Dermis blood vessel endothelial cell (primary cell): ENCODE data around the gene ZKSCAN5. TPM values are rescaled to one million over a fixed set of nuclear protein-coding genes. Genes with fewer than 3 reads are reported as not detected.
"Not testable (repeated sequence)": the region's sequence is repeated elsewhere in the genome, so short reads cannot be mapped to it uniquely, and the experiment has no call there.

ENCODE experiments used
- DNase-seq: peaks from one replicate; pipeline ENCODE4 v3.0.0; 2010
- total RNA-seq: library from RNA; depleted of rRNA; stranded (reverse); fragments of >200 nt; gene quantifications from 2 replicates; pipeline ENCODE4 v1.2.3, GENCODE V29; 2014

Gene ZKSCAN5
- total RNA-seq, 1 donor from 2014 or later = 11.2 TPM

- no peak for DNase-seq
Observed at GRCh38 chr7:99554939-99555338, 50.5 kb downstream of the ZKSCAN5 start.

GRCh38 chr7:99557196-99557607, 52.7 kb downstream of the ZKSCAN5 start:
- peak; percentile 24 for DNase-seq

GRCh38 chr7:99557940-99558305, 53.5 kb downstream of the ZKSCAN5 start:
- DNase-seq = no peak

- DNase-seq = peak; percentile 60
Observed at GRCh38 chr7:99558306-99559174, 54.1 kb downstream of the ZKSCAN5 start, which contains the start of gene ZNF655. TSS of gene ZNF655 (plus strand) at chr7:99558642. CDS start at chr7:99560560, 1,918 bp downstream.

GRCh38 chr7:99559175-99559915, 54.9 kb downstream of the ZKSCAN5 start:
- DNase-seq = no peak

GRCh38 chr7:99560834-99561736, 56.6 kb downstream of the ZKSCAN5 start:
- no peak for DNase-seq

GRCh38 chr7:99561737-99562051, 57.2 kb downstream of the ZKSCAN5 start:
- no peak for DNase-seq

GRCh38 chr7:99562114-99562784, 57.8 kb downstream of the ZKSCAN5 start:
- DNase-seq = no peak

GRCh38 chr7:99562832-99563231, 58.4 kb downstream of the ZKSCAN5 start:
- peak; percentile 68 for DNase-seq

- no peak for DNase-seq
Observed at GRCh38 chr7:99563650-99564049, 59.2 kb downstream of the ZKSCAN5 start.

- not testable (repeated sequence) for DNase-seq
Observed at GRCh38 chr7:99568770-99569169, 64.3 kb downstream of the ZKSCAN5 start.

- DNase-seq = no peak
Observed at GRCh38 chr7:99571768-99572167, 67.3 kb downstream of the ZKSCAN5 start.

- DNase-seq = no peak
Observed at GRCh38 chr7:99573257-99573656, 68.8 kb downstream of the ZKSCAN5 start.

GRCh38 chr7:99576251-99576650, 71.8 kb downstream of the ZKSCAN5 start:
- no peak for DNase-seq

- no peak for DNase-seq
Observed at GRCh38 chr7:99579281-99579955, 75.0 kb downstream of the ZKSCAN5 start.

GRCh38 chr7:99579956-99580777, 75.7 kb downstream of the ZKSCAN5 start:
- peak; percentile 51 for DNase-seq

- not testable (repeated sequence) for DNase-seq
Observed at GRCh38 chr7:99580778-99581332, 76.4 kb downstream of the ZKSCAN5 start.
